Stimulated activated memory B cell treated with anti-CD40 and anti-IgM and Interleukin-4, amounts not matched to agents 10 μg/mL and 1 μg/mL and 100 μg/mL, for 72 hours (primary cell): ENCODE measurements around the gene SIN3A.

Source experiments
- ATAC-seq: fragments of 150-1000 bp; cut with Tn5 transposase; 2 replicates; pipeline ENCODE4 v1.10.0; 2021
- H3K27ac Mint-ChIP-seq: one replicate; pipeline ENCODE4 v1.8.0; 2022; ENCODE audit warnings: mild to moderate bottlenecking, mixed read lengths
- H3K27me3 Mint-ChIP-seq: one replicate; pipeline ENCODE4 v1.8.0; 2022; ENCODE audit warnings: mixed read lengths
- H3K36me3 Mint-ChIP-seq: one replicate; pipeline ENCODE4 v1.8.0; 2022; ENCODE audit warnings: mixed read lengths
- H3K4me1 Mint-ChIP-seq: one replicate; pipeline ENCODE4 v1.8.0; 2022; ENCODE audit warnings: mixed read lengths
- H3K4me3 Mint-ChIP-seq: one replicate; pipeline ENCODE4 v1.8.0; 2022; ENCODE audit warnings: mild to moderate bottlenecking, moderate library complexity, mixed read lengths
- H3K9me3 Mint-ChIP-seq: one replicate; pipeline ENCODE4 v1.8.0; 2022; ENCODE audit warnings: mixed read lengths

SIN3A gene

DNA sequence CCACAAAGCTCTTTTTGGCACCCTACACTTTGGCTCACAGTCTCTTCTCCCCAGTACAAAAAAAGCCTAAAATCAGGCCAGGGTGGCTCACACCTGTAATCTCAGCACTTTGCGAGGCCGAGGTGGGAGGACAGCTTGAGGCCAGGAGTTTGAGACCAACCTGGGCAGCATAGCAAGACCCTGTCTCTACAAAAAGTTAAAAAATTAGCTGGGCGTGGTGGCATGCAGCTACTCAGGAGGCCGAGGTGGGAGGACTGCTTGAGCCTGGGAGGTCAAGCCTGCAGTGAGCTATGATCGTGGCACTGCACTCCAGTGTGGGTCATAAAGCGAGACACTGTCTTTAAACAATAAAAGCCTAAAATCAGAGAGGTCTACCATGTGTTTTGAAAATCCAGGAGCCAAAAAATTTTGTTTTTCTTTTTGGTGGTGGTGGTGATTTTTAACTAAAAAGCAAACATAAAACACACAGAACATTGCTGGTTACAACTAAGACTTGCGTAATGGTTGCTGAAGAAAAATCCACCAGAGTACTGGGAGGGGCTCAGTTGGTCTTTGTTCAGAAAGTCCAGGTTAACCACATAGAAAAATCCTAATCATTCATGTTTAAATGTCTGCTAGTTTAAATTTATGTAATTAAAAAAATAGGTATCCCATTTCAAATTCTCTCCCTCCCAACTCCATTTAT is 81.5 kb downstream of the SIN3A start:
- H3K36me3 Mint-ChIP-seq, result peaks cover 29% of the 10 kb centered on the region
- H3K4me3 Mint-ChIP-seq, result peak overlapping the region; percentile 58
- peak overlapping the region; percentile 95 for H3K27ac Mint-ChIP-seq
- H3K4me1 Mint-ChIP-seq, result peaks cover 16% of the 10 kb centered on the region
- H3K27me3 Mint-ChIP-seq, result no peaks in the 10 kb centered on the region
- no peak for ATAC-seq
- H3K9me3 Mint-ChIP-seq, result no peaks in the 10 kb centered on the region

DNA sequence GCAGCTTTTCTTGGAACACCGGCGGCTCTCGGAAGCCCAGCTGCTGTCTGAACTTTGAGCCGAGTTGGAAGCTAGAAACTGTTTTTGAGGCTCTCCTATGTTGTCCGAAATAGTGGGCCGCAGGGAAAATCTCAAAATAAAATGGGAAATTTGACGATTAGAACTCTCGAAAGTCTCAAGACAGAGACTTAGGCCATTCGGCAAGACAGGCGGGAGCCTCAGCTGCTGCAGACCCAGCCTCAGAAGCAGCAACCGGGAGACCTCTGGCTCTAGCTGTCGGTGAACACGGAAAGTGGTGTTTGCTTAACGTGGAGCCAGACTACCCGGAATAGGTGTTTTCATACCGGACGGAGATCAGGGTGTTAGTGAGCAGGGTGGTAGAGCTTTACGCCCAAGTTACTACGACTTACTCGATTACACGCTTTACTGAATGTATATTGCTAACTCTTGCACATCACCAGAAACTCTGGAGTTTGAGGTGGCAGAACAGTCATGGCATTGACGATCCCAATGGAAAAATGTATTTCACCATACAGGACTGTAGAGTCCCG is 82.7 kb downstream of the SIN3A start:
- Mint-ChIP-seq H3K4me1 (peaks cover 16% of the 10 kb centered on the region), H3K4me3 (peak overlapping the region; percentile 95), H3K9me3 (no peaks in the 10 kb centered on the region), H3K27ac (peak overlapping the region; percentile 95), H3K27me3 (no peaks in the 10 kb centered on the region), H3K36me3 (peaks cover 27% of the 10 kb centered on the region)
- no peak for ATAC-seq

DNA sequence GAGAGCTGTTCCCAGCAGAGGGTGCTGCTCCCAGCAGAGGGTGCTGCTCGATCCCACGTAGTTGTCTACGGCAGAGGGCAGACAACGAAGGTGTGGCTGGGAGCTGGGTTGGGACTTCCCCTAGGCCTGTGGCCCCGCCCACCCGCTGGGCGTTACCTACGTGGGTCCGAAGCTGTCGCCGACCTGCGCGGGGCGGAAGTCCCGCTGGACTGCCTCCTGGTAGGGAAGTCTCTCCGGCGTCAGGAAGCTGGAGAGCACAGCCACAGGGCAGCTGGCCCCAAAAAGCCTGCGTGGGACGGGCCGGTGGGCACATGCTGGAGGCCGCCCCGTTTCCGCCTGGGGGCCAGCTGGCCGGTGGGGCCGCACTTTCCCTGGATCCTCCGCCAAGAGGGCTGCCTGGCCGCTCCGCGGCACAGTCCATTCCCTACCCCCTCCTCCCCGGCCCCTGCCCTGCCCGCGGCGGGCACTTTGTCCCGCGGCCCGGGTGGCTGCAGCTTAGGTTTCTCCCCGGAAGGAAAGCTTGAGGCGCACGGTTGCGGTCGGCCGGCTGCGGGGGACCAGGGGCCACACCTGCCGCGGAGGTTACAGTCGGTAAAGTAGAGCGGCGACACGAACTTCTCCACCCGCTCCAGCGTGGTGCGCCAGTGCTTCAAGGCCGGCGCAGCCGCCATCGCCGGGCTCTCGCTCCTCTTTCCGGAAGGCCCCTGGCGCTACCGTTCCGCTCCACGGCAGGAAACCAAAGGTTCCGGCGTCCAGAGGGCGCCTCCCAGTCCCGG is 83.4 kb downstream of the SIN3A start, which contains the start of gene MAN2C1:
Gene MAN2C1 (minus strand): TSS at position 695 of the 776 bp plus-strand sequence. CDS start 24 bp downstream, at position 671.
- Mint-ChIP-seq H3K27me3 (no peaks in the 10 kb centered on the region), H3K27ac (peak within 1 kb of the TSS; percentile 95), H3K4me3 (peak within 1 kb of the TSS; percentile 95), H3K4me1 (peaks cover 16% of the 10 kb centered on the region), H3K9me3 (no peaks in the 10 kb centered on the region), H3K36me3 (peaks cover 31% of the 10 kb centered on the region)
- ATAC-seq, result peak; percentile 97

DNA sequence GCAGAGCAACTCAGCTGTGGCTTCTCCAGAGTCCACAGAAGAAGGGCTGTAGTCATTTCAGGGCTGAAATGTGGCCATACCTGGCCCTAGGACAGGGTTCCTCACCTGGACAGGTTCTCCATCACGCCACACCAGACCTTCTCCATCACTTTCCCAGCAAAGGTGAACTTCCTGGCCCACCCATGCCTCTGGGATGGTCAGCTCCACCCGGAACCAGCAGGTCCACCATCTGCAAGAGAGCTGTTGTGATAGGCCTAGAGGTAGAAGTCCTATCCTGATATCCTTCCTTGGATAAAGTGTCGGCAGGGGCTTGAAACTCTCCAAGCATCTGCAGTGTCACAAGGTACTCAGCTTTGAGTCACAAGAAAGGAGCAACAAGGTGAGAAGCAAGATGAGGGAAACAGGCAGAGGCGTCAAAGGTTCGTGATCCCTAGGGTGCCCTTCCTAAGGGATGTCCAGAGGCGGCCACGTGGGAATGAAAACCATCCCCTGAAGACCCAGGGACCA is 84.0 kb downstream of the SIN3A start:
- Mint-ChIP-seq H3K27me3 (no peaks in the 10 kb centered on the region), H3K27ac (peak overlapping the region; percentile 95), H3K36me3 (peaks cover 27% of the 10 kb centered on the region), H3K4me3 (peak overlapping the region; percentile 95), H3K4me1 (peaks cover 16% of the 10 kb centered on the region), H3K9me3 (no peaks in the 10 kb centered on the region)
- ATAC-seq, result no peak

DNA sequence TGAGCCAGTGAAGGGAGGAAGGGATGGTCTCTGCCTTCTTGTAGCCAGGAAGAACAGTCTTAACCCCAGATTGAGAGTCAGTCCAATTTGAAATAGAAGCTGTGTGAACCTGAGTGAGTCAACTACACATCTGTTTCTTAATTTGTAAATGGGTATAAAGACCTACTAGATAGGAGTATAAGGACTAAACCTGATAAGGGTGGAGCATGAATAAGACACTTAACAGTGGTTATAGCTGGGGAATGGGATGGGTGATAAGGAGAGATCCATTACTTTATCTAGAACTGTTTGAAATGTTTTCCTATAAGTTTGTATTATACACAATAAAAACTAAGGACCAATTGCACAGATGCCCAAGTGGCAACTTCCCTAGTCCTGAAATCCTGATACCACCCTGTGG is 84.5 kb downstream of the SIN3A start:
- H3K4me1 Mint-ChIP-seq, result peaks cover 16% of the 10 kb centered on the region
- H3K4me3 Mint-ChIP-seq, result no peak overlapping the region
- no peaks in the 10 kb centered on the region for H3K9me3 Mint-ChIP-seq
- peak overlapping the region; percentile 95 for H3K27ac Mint-ChIP-seq
- H3K27me3 Mint-ChIP-seq, result no peaks in the 10 kb centered on the region
- no peak for ATAC-seq
- H3K36me3 Mint-ChIP-seq, result peaks cover 27% of the 10 kb centered on the region

DNA sequence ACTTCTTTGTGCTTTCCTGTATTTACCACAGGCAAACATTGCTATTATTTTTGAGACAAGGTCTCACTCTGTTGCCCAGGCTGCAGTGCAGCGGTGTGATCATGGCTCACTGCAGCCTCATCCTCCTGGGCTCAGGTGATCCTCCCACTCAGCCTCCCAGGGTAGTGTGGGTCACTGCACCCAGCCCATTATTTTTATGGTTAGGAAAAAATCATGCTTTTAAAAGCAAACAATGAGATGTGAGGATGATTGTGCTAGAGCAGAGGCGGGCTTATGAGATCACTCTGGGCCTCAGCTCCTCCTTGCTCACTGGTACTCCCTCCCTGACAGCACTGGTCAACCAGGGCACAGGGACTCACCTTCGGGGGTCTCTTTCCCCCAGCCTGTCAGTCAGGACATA is 85.3 kb downstream of the SIN3A start:
- H3K36me3 Mint-ChIP-seq, result peaks cover 32% of the 10 kb centered on the region
- H3K9me3 Mint-ChIP-seq, result no peaks in the 10 kb centered on the region
- ATAC-seq, result no peak
- H3K27me3 Mint-ChIP-seq, result no peaks in the 10 kb centered on the region
- no peak overlapping the region for H3K4me3 Mint-ChIP-seq
- H3K4me1 Mint-ChIP-seq, result peaks cover 16% of the 10 kb centered on the region
- H3K27ac Mint-ChIP-seq, result no peak overlapping the region

DNA sequence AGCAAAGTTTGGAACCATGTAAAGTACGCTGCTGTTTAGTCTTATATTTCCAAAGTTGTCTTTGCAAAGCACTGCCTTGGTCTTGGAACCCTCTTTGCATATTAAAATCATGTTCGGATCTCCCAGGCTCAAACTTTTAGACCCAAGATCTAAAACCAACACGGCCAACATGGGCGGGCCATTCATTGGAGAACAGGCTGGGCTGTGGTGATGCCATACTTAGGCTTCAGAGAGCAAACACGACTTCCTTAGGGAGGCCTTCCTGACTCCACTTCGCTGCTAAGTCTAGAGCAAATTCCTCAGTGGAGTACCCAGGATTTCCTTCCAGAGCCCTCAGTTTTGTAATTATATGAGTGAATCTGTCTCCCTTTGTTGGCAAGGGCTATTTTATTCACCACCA is 86.6 kb downstream of the SIN3A start:
- no peak for ATAC-seq
- Mint-ChIP-seq H3K4me1 (peaks cover 14% of the 10 kb centered on the region), H3K4me3 (no peak overlapping the region), H3K27ac (no peak overlapping the region), H3K27me3 (no peaks in the 10 kb centered on the region), H3K36me3 (peaks cover 41% of the 10 kb centered on the region), H3K9me3 (no peaks in the 10 kb centered on the region)

DNA sequence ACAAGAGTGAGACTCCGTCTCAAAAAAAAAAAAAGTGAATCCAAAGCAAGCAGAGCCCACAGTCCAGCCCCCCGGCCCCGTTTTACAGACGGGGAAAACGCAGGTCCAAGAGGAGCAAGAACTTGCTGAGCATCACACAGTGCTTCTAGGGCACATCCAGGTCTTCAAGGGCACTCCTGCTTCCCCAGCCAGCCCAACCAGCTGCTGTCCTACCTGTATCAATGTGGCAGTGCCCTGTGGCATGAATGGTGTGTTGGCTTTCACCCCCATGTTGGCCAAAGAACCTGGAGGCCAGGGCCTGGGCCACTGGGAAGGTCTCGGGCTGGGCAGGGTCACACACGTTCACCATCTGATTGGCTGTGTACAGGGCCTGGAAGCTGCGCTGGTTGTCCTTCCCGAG is 87.7 kb downstream of the SIN3A start:
- no peak overlapping the region for H3K4me3 Mint-ChIP-seq
- peaks cover 3% of the 10 kb centered on the region for H3K4me1 Mint-ChIP-seq
- peaks cover 42% of the 10 kb centered on the region for H3K36me3 Mint-ChIP-seq
- H3K27ac Mint-ChIP-seq, result no peak overlapping the region
- no peak for ATAC-seq
- no peaks in the 10 kb centered on the region for H3K9me3 Mint-ChIP-seq
- H3K27me3 Mint-ChIP-seq, result no peaks in the 10 kb centered on the region

DNA sequence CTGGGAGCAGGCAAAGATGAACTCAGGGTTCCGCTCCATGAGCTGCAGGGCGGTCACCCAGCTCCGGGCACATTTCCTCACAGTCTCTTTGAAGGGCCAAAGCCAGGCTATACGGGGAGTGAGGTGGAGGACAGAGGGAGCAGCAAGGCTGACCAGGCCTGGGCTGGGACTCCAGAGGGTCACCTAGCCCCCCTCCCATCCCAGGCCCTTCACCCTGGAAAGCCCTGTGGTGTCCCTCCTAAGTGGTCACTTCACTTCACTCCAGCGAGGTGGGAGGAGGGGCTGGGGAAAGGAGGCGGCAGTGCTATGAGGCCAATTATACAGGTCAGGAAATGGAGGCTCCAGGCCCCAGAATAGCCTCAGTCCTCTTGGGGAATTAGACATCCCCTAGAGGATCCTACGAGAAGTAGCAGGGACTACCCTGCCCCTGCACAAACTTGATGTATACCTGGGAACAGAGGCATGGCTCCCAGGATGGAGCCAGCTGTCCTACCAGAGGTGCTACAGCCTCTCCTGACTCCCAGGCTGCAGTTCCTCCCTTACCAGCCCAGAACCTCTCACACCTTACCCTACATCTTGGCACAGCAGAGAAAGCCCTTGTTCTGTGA is 88.7 kb downstream of the SIN3A start:
- no peaks in the 10 kb centered on the region for H3K9me3 Mint-ChIP-seq
- H3K36me3 Mint-ChIP-seq, result peaks cover 52% of the 10 kb centered on the region
- H3K27me3 Mint-ChIP-seq, result no peaks in the 10 kb centered on the region
- H3K27ac Mint-ChIP-seq, result no peak overlapping the region
- no peaks in the 10 kb centered on the region for H3K4me1 Mint-ChIP-seq
- no peak overlapping the region for H3K4me3 Mint-ChIP-seq
- no peak for ATAC-seq

DNA sequence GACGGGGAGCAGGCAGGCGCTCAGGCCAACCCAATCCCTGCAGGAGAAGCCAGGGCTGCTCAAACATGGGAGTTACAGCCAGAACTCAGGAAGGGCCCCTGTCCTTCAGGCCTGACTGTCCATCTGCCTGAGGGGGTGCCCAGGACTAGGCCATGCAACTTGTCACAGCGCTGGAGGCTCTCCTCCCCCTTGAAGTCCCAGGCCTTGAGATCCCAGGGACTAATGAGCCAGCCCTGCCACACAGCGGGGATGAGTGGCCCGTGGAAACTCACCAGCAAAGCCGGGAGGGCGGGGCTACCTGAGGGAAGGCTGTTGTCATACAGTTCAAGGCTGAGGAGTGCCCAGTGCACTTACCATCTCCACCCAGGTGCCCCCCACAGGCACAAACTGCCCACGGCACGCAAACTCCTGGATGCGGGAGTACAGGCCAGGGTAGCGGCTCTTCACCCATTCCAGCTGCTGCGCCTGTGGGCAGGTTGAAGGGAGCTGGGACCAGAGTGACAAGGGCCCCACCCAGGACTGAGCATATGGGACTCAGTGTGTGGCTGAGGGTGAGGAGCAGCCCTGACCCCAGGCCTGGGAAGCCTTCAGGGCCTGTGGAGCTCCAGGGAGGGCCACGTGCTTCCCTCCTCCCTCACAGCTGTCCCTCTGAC is 89.4 kb downstream of the SIN3A start:
- Mint-ChIP-seq H3K36me3 (peaks cover 53% of the 10 kb centered on the region), H3K27me3 (no peaks in the 10 kb centered on the region), H3K9me3 (no peaks in the 10 kb centered on the region), H3K4me3 (no peak overlapping the region), H3K27ac (no peak overlapping the region), H3K4me1 (no peaks in the 10 kb centered on the region)
- ATAC-seq, result no peak

DNA sequence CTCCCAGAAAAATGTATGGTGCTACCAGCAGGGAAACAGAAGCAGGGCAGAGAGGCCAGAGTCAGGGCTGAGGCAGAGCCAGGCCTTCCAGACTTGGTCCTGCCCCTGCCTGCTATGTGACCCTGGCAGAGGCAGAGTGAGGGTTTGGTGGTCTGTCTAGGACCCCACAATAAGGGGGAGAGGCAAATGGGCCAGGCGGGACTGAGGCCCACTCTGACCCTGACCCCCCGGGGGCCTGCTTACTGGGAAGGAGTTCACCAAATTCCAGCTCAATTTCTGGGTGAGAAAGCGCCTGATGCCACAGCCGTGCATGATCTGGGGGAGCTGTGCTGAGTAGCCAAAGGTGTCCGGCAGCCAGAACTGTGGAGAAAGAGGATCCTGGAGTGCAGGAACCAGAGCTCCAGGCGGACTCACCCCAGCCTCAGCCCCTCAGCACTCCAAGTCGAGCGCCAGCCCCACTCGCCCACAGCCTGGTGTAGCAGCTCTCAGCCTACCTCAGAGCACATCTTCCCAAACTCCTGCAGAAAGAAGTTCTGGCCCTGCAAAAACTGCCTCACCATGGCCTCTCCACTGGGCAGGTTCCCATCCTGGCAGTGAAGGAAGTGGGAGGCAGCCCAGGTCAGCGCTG is 90.0 kb downstream of the SIN3A start:
- Mint-ChIP-seq H3K27me3 (no peaks in the 10 kb centered on the region), H3K4me3 (no peak overlapping the region), H3K9me3 (no peaks in the 10 kb centered on the region), H3K36me3 (peaks cover 60% of the 10 kb centered on the region), H3K27ac (no peak overlapping the region), H3K4me1 (no peaks in the 10 kb centered on the region)
- ATAC-seq, result no peak

DNA sequence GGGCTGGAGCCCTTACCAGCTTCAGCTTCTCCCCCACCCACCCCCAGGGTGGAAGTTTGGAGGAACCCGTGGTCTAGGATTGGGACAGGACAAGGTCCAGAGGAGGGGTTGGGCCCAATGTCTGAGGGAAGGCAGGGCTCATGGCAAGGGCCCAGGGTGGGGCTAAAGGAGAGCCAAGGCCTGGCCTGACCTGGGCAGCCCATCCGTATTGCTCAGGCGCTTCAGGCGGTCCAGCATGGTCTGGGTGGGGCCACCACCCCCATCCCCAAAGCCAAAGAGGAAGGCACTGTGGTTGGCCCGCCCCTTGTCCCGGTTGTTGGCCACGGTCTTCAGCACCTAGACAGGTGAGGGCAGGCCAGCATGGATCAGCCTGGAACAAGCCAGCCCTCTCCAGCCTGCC is 90.6 kb downstream of the SIN3A start:
- peak; percentile 24 for ATAC-seq
- Mint-ChIP-seq H3K4me1 (no peaks in the 10 kb centered on the region), H3K36me3 (peaks cover 66% of the 10 kb centered on the region), H3K27ac (no peak overlapping the region), H3K9me3 (no peaks in the 10 kb centered on the region), H3K4me3 (no peak overlapping the region), H3K27me3 (no peaks in the 10 kb centered on the region)

DNA sequence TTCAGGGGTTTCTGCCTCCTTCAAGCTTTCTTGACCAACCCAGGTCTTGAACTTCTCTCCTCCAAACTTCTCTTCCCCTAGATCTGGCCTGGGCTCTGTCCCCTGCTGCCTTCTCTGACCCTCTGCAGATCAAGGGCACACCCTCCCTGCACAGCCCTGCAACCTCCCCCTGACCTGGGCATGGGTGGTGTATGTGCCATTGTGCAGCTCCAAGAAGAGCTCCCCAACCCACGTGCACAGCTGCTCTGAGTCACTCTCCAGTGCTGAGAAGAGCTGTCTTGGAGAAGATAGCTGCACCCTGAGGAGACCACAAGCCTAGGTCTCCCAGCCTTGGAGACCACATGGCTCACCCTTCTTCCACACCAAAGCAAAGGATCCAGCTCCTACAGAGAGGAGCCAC is 91.1 kb downstream of the SIN3A start:
- Mint-ChIP-seq H3K4me3 (no peak overlapping the region), H3K36me3 (peaks cover 70% of the 10 kb centered on the region), H3K4me1 (no peaks in the 10 kb centered on the region), H3K27ac (no peak overlapping the region), H3K27me3 (no peaks in the 10 kb centered on the region), H3K9me3 (no peaks in the 10 kb centered on the region)
- ATAC-seq, result no peak

DNA sequence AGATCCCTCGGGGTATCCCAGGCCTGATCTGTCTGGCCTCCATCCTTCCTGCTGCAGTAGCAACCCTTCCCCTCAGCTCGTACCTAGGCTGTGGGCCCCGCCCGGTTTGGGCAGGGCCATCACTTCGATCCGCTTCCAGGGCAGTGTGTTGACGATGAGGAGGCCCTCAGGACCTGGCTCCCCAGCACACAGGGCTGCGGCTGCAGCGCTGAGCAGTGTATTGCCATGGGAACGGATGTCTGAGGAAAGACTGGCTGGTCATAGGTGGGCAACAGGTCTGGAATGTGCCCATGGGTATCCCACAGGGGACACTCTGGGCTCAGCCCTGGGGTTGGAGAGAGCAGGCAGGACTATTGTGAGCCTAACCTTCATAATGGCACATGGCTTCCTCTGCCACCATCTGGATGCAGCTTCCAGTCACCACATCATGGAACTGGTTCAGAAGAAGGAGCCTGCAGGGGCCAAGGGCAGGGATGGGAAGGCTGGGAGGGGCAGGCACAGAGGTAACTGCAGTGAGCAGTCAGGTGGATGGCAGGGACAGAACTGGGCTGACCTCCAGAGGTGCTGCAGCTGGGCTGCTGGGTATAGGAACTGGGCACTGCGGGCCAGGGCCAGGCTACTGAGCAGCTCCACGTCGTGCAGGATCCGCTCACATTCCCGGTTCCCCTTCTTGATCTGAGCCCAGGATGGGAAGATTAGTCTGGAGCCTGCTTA is 91.8 kb downstream of the SIN3A start:
- H3K4me1 Mint-ChIP-seq, result no peaks in the 10 kb centered on the region
- H3K36me3 Mint-ChIP-seq, result peaks cover 74% of the 10 kb centered on the region
- no peaks in the 10 kb centered on the region for H3K27me3 Mint-ChIP-seq
- no peak for ATAC-seq
- no peak overlapping the region for H3K4me3 Mint-ChIP-seq
- no peaks in the 10 kb centered on the region for H3K9me3 Mint-ChIP-seq
- H3K27ac Mint-ChIP-seq, result no peak overlapping the region
